Measurements from ENCODE around the gene ASCC2. TPM values are rescaled to one million over a fixed set of nuclear protein-coding genes. Genes with fewer than 3 reads are reported as not detected.
"Not testable (repeated sequence)": the region's sequence is repeated elsewhere in the genome, so short reads cannot be mapped to it uniquely, and the experiment has no call there.

The ASCC2 gene
- total RNA-seq, 1 donor from 2014 or later: 44.6 TPM

DNA sequence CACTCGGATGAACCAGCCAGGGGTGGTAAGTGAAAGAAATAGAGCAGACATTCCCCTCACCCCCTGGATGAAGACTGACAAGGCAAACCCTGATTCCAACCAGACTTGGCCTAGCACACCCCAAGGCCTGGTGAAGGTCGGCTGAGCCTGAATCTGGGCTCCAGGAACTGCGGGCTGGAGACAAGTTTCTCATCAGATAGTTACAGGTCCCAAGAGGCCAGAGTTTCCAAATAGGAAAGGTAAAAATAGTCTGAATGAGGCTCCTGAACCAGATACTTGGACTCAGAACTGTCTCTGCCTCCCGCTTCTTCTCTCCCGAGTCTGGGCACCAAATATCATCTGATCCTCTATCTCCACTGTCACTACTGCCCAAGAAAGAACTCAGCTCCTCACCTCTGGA is 79.1 kb downstream of the ASCC2 start:
- Mint-ChIP-seq H3K4me1 (peaks cover 8% of the 10 kb centered on the region), H3K4me3 (no peak overlapping the region), H3K9me3 (no peaks in the 10 kb centered on the region), H3K36me3 (ENCODE audit: low read depth) (no peaks in the 10 kb centered on the region), H3K27ac (ENCODE audit: unreplicated experiment) (peak overlapping the region; percentile 44), H3K27me3 (ENCODE audit: low read depth) (no peaks in the 10 kb centered on the region)
- TF ChIP-seq, protein P1, sequence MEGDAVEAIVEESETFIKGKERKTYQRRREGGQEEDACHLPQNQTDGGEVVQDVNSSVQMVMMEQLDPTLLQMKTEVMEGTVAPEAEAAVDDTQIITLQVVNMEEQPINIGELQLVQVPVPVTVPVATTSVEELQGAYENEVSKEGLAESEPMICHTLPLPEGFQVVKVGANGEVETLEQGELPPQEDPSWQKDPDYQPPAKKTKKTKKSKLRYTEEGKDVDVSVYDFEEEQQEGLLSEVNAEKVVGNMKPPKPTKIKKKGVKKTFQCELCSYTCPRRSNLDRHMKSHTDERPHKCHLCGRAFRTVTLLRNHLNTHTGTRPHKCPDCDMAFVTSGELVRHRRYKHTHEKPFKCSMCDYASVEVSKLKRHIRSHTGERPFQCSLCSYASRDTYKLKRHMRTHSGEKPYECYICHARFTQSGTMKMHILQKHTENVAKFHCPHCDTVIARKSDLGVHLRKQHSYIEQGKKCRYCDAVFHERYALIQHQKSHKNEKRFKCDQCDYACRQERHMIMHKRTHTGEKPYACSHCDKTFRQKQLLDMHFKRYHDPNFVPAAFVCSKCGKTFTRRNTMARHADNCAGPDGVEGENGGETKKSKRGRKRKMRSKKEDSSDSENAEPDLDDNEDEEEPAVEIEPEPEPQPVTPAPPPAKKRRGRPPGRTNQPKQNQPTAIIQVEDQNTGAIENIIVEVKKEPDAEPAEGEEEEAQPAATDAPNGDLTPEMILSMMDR (conservative IDR thresholded peaks at IDR 0.05): no peak
- DNase-seq (ENCODE audit: low read depth, low spot score): no peak

DNA sequence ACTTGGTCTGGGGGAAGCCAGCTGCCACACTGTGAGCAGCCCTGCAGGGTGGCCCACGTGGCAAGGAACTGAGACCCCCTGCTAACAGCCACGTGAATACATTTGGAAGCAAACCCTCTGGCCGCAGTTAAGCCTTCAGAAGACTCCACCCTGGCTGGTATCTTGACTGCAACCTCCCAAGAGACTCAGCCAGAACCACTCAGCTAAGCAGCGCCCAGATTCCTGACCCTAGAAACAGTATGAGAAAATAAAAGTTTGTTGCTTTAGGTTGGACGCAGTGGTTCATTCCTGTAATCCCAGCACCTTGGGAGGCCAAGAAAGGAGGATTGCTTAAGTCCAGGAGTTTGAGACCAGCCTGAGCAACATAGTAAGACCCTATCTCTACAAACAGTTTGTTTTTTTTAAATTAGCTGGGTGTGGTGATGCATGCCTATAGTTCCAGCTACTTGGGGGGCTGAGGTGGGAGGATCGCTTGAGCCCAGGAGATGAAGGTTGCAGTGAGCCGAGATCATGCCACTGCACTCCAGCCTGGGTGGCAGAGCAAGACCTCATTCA is 79.9 kb downstream of the ASCC2 start:
- Mint-ChIP-seq H3K27ac (ENCODE audit: unreplicated experiment) (no peak overlapping the region), H3K9me3 (no peaks in the 10 kb centered on the region), H3K36me3 (ENCODE audit: low read depth) (no peaks in the 10 kb centered on the region), H3K27me3 (ENCODE audit: low read depth) (no peaks in the 10 kb centered on the region), H3K4me3 (no peak overlapping the region), H3K4me1 (peaks cover 8% of the 10 kb centered on the region)
- TF ChIP-seq, protein P1 (conservative IDR thresholded peaks at IDR 0.05): no peak
- no peak for DNase-seq (ENCODE audit: low read depth, low spot score)

DNA sequence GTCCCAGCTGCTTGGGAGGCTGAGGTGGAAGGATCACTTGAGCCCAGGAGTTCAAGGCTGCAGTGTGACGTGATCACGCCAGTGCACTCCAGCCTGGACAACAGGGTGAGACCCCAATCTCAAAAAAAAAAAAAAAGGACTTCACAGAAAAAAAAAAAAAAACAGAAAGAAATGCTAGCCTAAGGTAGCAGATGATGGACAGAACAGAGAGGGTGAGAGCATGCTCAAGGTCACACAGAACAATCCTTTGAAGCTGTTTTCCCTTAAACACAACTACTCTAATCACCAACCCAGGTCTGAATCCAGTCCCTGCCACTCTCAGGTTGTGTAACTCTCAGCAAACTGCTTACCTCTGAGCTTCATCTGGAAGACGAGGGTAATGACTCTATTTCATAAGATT is 81.0 kb downstream of the ASCC2 start:
- no peaks in the 10 kb centered on the region for H3K27me3 Mint-ChIP-seq (ENCODE audit: low read depth)

DNA sequence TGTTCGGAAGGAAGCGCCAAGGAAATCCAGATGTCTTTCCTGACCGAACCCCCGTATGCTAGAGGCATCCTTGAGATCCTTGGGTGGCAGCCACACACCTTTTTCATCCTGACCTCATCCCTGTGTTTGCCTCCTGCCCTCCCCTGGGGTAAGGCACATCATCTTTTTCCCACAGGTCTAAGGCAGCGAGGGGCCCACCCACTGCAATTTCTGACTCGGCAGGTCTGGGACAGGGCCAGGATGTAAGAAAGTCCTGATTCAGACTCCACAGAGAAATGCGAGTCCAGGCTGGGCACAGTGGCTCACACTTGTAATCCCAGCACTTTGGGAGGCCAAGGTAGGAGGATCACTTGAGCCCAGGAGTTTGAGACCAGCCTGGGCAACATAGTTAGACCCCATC is 81.7 kb downstream of the ASCC2 start:
- no peak for DNase-seq (ENCODE audit: low read depth, low spot score)
- TF ChIP-seq, protein P1 (conservative IDR thresholded peaks at IDR 0.05): no peak
- Mint-ChIP-seq H3K27ac (ENCODE audit: unreplicated experiment) (no peak overlapping the region), H3K4me3 (no peak overlapping the region), H3K4me1 (peaks cover 8% of the 10 kb centered on the region), H3K9me3 (no peaks in the 10 kb centered on the region), H3K27me3 (ENCODE audit: low read depth) (no peaks in the 10 kb centered on the region), H3K36me3 (ENCODE audit: low read depth) (no peaks in the 10 kb centered on the region)

More for the DNA sequence above, 81.0 kb downstream of the ASCC2 start:
- H3K4me1 Mint-ChIP-seq: peaks cover 8% of the 10 kb centered on the region
- no peak overlapping the region for H3K4me3 Mint-ChIP-seq
- TF ChIP-seq, protein P1 (conservative IDR thresholded peaks at IDR 0.05): no peak
- H3K27ac Mint-ChIP-seq (ENCODE audit: unreplicated experiment): no peak overlapping the region
- no peaks in the 10 kb centered on the region for H3K9me3 Mint-ChIP-seq
- DNase-seq (ENCODE audit: low read depth, low spot score): no peak
- no peaks in the 10 kb centered on the region for H3K36me3 Mint-ChIP-seq (ENCODE audit: low read depth)

DNA sequence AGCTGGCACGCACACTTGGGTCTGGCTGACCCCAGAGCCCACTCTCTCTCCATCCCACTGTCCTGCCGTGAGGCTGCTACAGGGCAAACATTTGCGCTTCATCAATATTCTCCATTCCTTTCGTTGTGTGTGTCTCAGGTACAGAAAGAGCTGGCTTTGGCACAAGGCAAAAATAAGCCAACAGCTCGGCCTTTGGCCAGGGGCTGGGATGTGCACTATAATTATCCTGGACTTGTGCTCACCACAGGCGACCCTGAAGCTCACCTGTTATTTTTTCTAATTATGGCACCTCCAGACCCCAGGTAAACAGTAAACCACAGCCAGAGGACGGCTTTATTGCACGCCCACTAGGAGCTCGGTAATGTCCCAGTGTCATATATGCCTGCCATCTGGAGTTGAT is 82.2 kb downstream of the ASCC2 start:
- Mint-ChIP-seq H3K27me3 (ENCODE audit: low read depth) (no peaks in the 10 kb centered on the region), H3K36me3 (ENCODE audit: low read depth) (no peaks in the 10 kb centered on the region), H3K27ac (ENCODE audit: unreplicated experiment) (peak overlapping the region; percentile 35), H3K4me1 (peaks cover 8% of the 10 kb centered on the region), H3K4me3 (no peak overlapping the region), H3K9me3 (no peaks in the 10 kb centered on the region)
- TF ChIP-seq, protein P1 (conservative IDR thresholded peaks at IDR 0.05): no peak
- no peak for DNase-seq (ENCODE audit: low read depth, low spot score)

DNA sequence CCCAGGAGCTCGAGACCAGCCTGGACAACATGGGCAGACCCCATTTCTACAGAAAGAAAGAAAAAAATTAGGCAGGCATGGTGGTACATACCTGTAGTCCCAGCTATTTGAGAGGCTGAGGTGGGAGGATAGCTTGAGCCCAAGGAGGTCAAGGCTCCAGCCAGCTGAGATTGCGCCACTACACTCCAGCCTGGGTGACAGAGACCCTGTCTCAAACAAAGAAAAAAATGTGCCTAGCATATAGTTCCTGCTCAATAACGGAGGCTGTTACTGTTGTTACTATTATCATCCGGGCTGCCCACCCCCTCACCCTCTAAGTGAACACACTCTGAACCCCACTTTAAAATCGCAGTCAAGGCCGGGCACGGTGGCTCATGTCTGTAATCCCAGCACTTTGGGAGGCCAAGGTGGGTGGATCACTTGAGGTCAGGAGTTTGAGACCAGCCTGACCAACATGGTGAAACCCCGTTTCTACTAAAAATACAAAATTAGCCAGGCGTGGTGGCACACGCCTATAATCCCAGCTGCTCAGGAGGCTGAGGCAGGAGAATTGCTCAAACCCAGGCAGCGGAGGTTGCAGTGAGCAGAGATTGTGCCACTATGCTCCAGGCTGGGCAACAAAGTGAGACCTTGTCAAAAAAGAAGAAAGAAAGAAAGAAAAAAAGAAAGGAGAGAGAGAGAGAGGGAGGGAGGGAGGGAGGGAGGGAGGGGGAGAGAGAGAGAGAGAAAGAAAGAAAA is 83.2 kb downstream of the ASCC2 start:
- H3K9me3 Mint-ChIP-seq; H3K27me3 Mint-ChIP-seq (ENCODE audit: low read depth); H3K27ac Mint-ChIP-seq (ENCODE audit: unreplicated experiment); H3K4me3 Mint-ChIP-seq; H3K4me1 Mint-ChIP-seq; DNase-seq (ENCODE audit: low read depth, low spot score); H3K36me3 Mint-ChIP-seq (ENCODE audit: low read depth): not testable (repeated sequence)
